ENCODE data around the gene FZR1. TPM values are rescaled to one million over a fixed set of nuclear protein-coding genes. Genes with fewer than 3 reads are reported as not detected.

Gene FZR1
- total RNA-seq, 1 experiment from 2014 or later, result 57.0 TPM

DNA sequence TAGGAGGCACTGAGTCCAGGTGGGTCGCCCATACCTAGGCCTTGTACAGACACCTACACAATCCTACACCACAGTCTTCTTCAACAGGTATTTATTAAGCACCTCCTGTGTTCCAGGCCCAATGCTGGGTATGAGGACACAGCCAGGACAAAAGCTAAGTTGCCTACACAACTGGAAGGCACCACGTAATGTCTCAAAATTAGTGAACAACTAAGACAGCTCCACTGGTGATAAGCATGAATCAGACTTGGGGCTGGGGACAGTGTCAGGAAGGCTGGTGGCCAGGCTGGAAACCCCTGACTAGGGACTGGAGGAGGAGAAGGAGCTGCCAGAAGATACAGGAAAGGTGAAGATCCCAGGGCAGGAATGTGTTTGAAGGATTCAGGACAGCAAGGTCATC is 28.2 kb upstream of the FZR1 start:
- H3K9me2 ChIP-seq (ENCODE audit: insufficient read depth), result no peaks in the 10 kb centered on the region
- H3F3A ChIP-seq (ENCODE audit: insufficient read depth, low read depth), result peaks cover 5% of the 10 kb centered on the region; the same call in 1 of the 2 replicates
- TF ChIP-seq, protein P1, sequence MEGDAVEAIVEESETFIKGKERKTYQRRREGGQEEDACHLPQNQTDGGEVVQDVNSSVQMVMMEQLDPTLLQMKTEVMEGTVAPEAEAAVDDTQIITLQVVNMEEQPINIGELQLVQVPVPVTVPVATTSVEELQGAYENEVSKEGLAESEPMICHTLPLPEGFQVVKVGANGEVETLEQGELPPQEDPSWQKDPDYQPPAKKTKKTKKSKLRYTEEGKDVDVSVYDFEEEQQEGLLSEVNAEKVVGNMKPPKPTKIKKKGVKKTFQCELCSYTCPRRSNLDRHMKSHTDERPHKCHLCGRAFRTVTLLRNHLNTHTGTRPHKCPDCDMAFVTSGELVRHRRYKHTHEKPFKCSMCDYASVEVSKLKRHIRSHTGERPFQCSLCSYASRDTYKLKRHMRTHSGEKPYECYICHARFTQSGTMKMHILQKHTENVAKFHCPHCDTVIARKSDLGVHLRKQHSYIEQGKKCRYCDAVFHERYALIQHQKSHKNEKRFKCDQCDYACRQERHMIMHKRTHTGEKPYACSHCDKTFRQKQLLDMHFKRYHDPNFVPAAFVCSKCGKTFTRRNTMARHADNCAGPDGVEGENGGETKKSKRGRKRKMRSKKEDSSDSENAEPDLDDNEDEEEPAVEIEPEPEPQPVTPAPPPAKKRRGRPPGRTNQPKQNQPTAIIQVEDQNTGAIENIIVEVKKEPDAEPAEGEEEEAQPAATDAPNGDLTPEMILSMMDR (conservative IDR thresholded peaks at IDR 0.05), result no peak
- no peak for TF ChIP-seq EZH2 (IDR thresholded peaks at IDR 0.05; ENCODE audit: low read depth)
- no peak for DNase-seq
- CTCF ChIA-PET, result no interaction called here
- H3K4me1 ChIP-seq (replicated peaks; ENCODE audit: insufficient read depth), result peaks cover 5% of the 10 kb centered on the region; the same call in 1 of the 2 replicates
- H3K36me3 ChIP-seq (ENCODE audit: low read depth), result no peaks in the 10 kb centered on the region
- no TSS peak for BruUV-seq (replicated peaks)
- no peak overlapping the region for H3K27ac ChIP-seq
- POLR2A ChIA-PET (ENCODE audit: unreplicated experiment), result no interaction called here
- no peak overlapping the region for H3K4me2 ChIP-seq
- H3K9me3 ChIP-seq (ENCODE audit: insufficient read depth, low read depth), result no peaks in the 10 kb centered on the region
- intact Hi-C loops (cut with micrococcal nuclease; ENCODE audit: unreplicated experiment), result no loop called here
- no peaks in the 10 kb centered on the region for H3K79me2 ChIP-seq (ENCODE audit: low read depth)
- H3K4me3 ChIP-seq, result no peak overlapping the region
- no peak overlapping the region for H2AFZ ChIP-seq
- no peaks in the 10 kb centered on the region for H3K27me3 ChIP-seq (ENCODE audit: insufficient read depth, low read depth)
- H4K20me1 ChIP-seq (ENCODE audit: insufficient read depth), result no peaks in the 10 kb centered on the region

DNA sequence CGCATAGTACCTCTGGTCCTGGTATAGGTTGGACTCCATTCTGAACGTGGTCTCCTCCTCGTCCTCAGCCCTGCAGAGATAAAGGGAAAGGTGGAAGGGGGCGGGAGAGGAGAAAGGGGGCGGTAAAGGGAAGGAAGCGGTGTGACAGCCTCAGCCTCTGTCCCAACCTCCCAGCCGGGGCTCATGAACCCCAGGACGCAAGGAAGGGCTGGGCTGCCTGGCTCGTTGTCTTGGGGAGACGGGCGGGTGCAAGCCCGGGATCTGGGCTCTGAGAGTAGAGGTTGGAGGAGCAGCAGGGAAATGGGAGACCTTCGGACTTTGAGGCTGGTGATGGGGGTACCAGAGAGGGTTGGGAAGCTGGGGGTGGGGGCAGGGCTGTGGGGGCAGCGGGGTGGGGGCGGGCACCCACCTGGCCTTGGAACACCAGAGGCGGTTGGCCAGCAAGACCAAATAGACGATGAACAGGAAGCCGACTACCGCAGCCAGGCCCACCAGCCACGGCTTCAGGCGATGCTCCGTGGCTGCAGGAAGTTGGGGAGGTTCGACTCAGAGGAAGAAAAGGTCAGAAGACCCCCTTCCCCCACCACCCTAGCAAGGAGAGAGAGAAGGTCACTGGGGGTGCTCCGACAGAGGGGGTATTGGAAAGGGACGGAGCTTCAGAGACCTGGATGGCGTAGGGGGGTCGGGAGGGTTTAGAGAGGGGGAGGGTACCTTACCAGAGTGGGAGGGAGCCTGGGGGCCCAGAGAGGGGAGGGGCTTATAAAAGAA is 27.5 kb upstream of the FZR1 start:
- H3K4me2 ChIP-seq, result no peak overlapping the region
- intact Hi-C loops (cut with micrococcal nuclease; ENCODE audit: unreplicated experiment), result no loop called here

DNA sequence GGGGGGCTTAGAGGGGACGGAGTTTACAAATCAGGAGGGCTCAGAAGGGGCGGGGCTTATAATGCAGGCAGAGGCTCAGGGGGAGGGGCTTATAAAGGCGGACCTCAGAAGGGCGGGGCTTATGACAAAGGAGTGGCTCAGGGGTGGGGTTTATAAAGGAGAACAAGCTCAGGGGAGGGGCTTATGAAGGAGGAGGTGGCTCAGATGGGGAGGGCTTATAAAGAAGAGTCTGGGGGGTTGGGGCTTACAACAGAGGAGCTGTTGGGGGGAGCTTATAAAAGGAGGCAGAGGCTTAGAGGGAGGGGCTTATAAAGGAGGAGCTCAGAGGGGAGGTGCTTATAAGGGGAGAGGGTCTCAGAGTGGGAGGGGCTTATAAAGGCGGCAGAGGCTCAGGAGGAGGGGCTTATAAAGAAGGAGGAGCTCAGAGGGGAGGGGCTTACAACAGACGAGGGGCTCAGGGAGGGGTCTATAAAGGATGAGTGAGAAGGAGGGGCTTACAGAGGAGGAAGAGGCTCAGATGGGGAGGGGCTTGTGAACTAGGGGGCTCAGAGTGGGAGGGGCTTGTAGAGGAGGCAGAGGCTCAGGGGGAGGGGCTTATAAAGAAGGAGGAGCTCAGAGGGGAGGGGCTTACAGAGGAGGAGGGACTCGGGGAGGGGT is 26.8 kb upstream of the FZR1 start:
- no peak for DNase-seq
- Histone ChIP-seq H3K36me3 (ENCODE audit: low read depth) (no peaks in the 10 kb centered on the region), H3K4me1 (replicated peaks; ENCODE audit: insufficient read depth) (peaks cover 5% of the 10 kb centered on the region; the same call in 1 of the 2 replicates), H4K20me1 (ENCODE audit: insufficient read depth) (no peaks in the 10 kb centered on the region), H3K27ac (no peak overlapping the region), H3K27me3 (ENCODE audit: insufficient read depth, low read depth) (no peaks in the 10 kb centered on the region), H3K79me2 (ENCODE audit: low read depth) (no peaks in the 10 kb centered on the region), H2AFZ (no peak overlapping the region), H3K4me2 (no peak overlapping the region), H3K4me3 (no peak overlapping the region), H3F3A (ENCODE audit: insufficient read depth, low read depth) (peaks cover 5% of the 10 kb centered on the region; the same call in 1 of the 2 replicates), H3K9me2 (ENCODE audit: insufficient read depth) (no peaks in the 10 kb centered on the region), H3K9me3 (ENCODE audit: insufficient read depth, low read depth) (no peaks in the 10 kb centered on the region)
- TF ChIP-seq, protein P1 (conservative IDR thresholded peaks at IDR 0.05), result no peak
- TF ChIP-seq EZH2 (IDR thresholded peaks at IDR 0.05; ENCODE audit: low read depth), result no peak
- ChIA-PET CTCF (interaction anchor here (0.6 kb wide), 1 partner anchor 15 kb away, joined by 20 read pairs; no protein-coding TSS in a partner anchor), POLR2A (ENCODE audit: unreplicated experiment) (no interaction called here)
- no TSS peak for BruUV-seq (replicated peaks)
- intact Hi-C loops (cut with micrococcal nuclease; ENCODE audit: unreplicated experiment), result no loop called here

More for the DNA sequence above, 27.5 kb upstream of the FZR1 start:
- ChIA-PET CTCF (interaction anchor here (0.6 kb wide), 1 partner anchor 14 kb away, joined by 20 read pairs; no protein-coding TSS in a partner anchor), POLR2A (ENCODE audit: unreplicated experiment) (no interaction called here)
- Histone ChIP-seq H3K4me3 (no peak overlapping the region), H3K9me3 (ENCODE audit: insufficient read depth, low read depth) (no peaks in the 10 kb centered on the region), H3K27me3 (ENCODE audit: insufficient read depth, low read depth) (no peaks in the 10 kb centered on the region), H3K27ac (no peak overlapping the region), H3K36me3 (ENCODE audit: low read depth) (no peaks in the 10 kb centered on the region), H3K9me2 (ENCODE audit: insufficient read depth) (no peaks in the 10 kb centered on the region), H2AFZ (no peak overlapping the region), H3K79me2 (ENCODE audit: low read depth) (no peaks in the 10 kb centered on the region), H3F3A (ENCODE audit: insufficient read depth, low read depth) (peaks cover 5% of the 10 kb centered on the region; the same call in 1 of the 2 replicates), H4K20me1 (ENCODE audit: insufficient read depth) (no peaks in the 10 kb centered on the region), H3K4me1 (replicated peaks; ENCODE audit: insufficient read depth) (peaks cover 5% of the 10 kb centered on the region; the same call in 1 of the 2 replicates)
- no peak for DNase-seq
- no TSS peak for BruUV-seq (replicated peaks)
- TF ChIP-seq, protein P1 (conservative IDR thresholded peaks at IDR 0.05), result no peak
- no peak for TF ChIP-seq EZH2 (IDR thresholded peaks at IDR 0.05; ENCODE audit: low read depth)
